ENCODE data around the gene SEC16A. TPM values are rescaled to one million over a fixed set of nuclear protein-coding genes. Genes with fewer than 3 reads are reported as not detected.
A peak's percentile ranks its signal among the peaks of the same experiment; 100 is the strongest.

SEC16A gene
- total and polyA plus RNA-seq, 8 donors, result 51.2 to 79.5 (median 61.3) TPM

GRCh38 chr9:136493567-136493971 lies 10.7 kb upstream of the SEC16A start:
- DNase-seq, result no peak
- no peak overlapping the region for H3K4me3 ChIP-seq
- intact Hi-C loops (cut with DNase I), result no loop called here
- ATAC-seq, result no peak
- peak overlapping the region in 1 of 2 donors; percentile 28 for H3K27ac ChIP-seq
- no peaks in the 10 kb centered on the region for H3K9me3 ChIP-seq
- no peaks in the 10 kb centered on the region for H3K27me3 ChIP-seq
- TF ChIP-seq, protein P1, sequence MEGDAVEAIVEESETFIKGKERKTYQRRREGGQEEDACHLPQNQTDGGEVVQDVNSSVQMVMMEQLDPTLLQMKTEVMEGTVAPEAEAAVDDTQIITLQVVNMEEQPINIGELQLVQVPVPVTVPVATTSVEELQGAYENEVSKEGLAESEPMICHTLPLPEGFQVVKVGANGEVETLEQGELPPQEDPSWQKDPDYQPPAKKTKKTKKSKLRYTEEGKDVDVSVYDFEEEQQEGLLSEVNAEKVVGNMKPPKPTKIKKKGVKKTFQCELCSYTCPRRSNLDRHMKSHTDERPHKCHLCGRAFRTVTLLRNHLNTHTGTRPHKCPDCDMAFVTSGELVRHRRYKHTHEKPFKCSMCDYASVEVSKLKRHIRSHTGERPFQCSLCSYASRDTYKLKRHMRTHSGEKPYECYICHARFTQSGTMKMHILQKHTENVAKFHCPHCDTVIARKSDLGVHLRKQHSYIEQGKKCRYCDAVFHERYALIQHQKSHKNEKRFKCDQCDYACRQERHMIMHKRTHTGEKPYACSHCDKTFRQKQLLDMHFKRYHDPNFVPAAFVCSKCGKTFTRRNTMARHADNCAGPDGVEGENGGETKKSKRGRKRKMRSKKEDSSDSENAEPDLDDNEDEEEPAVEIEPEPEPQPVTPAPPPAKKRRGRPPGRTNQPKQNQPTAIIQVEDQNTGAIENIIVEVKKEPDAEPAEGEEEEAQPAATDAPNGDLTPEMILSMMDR (IDR thresholded peaks at IDR 0.05), result no peak
- H3K36me3 ChIP-seq, result peaks cover 0 to 49% of the 10 kb centered on the region in 2 donors
- peaks cover 0 to 4% of the 10 kb centered on the region in 2 donors for H3K4me1 ChIP-seq

DNA sequence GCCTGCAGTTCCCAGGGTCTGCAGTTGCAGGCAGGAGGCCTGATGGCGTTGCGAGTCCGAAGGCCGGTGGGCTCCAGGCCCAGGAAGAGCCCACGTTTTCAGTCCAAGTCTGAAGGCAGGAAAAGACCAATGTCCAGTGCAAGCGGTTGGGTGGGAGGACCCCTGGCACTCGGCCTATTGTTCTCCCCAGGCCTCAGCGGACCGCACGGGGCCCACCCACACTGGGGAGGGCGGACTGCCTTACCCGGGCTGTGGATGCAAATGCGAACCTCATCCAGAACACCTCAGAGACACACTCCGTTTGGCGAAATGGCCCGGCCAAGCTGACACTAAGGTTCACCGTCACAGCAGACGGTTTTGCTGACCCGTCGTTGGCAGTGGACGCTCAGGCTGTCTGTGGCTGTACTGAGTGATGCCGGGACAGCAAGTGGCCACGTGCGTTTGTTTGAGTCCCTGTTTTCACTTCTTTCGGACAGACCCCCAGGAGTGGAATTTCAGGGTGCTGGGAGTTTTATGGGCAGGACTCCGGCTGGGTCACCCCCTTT lies 10.2 kb upstream of the SEC16A start:
- Histone ChIP-seq H3K27me3 (no peaks in the 10 kb centered on the region), H3K4me3 (no peak overlapping the region), H3K27ac (peak overlapping the region in 1 of 2 donors; percentile 28), H3K4me1 (peaks cover 0 to 9% of the 10 kb centered on the region in 2 donors), H3K9me3 (no peaks in the 10 kb centered on the region), H3K36me3 (peaks cover 0 to 44% of the 10 kb centered on the region in 2 donors)
- TF ChIP-seq, protein P1 (IDR thresholded peaks at IDR 0.05), result no peak
- intact Hi-C loops (cut with DNase I), result no loop called here
- ATAC-seq (no peak), DNase-seq (peak in 1 of 4 donors; percentile 59)

DNA sequence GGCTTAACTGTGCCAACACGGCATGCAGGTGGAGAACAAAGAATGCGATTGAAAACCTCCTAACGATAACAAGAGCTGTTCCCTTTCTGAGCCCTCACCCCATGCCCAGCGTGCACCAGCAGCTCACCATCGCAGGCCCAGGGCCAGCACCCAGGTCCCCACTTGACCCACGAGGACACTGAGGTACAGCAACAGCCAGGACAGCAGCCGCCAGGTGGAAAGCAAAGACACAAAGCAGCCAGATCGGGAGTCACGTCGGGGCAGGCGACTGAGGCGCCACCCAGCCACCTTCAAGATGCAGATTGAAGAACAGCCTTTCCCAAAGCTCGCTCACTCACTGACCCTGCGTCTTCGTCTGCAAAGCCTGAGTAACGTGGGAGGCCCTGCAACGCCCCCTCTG lies 6.9 kb upstream of the SEC16A start:
- H3K36me3 ChIP-seq, result peaks cover 0 to 11% of the 10 kb centered on the region in 2 donors
- ATAC-seq (no peak), DNase-seq (peak in 1 of 4 donors; percentile 68)
- no peaks in the 10 kb centered on the region for H3K9me3 ChIP-seq
- H3K4me1 ChIP-seq, result peaks cover 0 to 18% of the 10 kb centered on the region in 2 donors
- TF ChIP-seq, protein P1 (IDR thresholded peaks at IDR 0.05), result no peak
- no peak overlapping the region for H3K4me3 ChIP-seq
- H3K27ac ChIP-seq, result no peak overlapping the region
- H3K27me3 ChIP-seq, result no peaks in the 10 kb centered on the region
- intact Hi-C loops (cut with DNase I), result loop anchor here (2.0 to 5.0 kb wide), 2 partner anchors 138 to 141 kb away; no protein-coding TSS in a partner anchor

- Histone ChIP-seq H3K9me3 (no peaks in the 10 kb centered on the region), H3K36me3 (no peaks in the 10 kb centered on the region), H3K4me1 (peaks cover 7 to 30% of the 10 kb centered on the region in 2 donors), H3K27me3 (no peaks in the 10 kb centered on the region), H3K4me3 (no peak overlapping the region), H3K27ac (no peak overlapping the region)
- TF ChIP-seq, protein P1 (IDR thresholded peaks at IDR 0.05), result peak; percentile 97
- intact Hi-C loops (cut with DNase I), result loop anchor here (2.0 to 5.0 kb wide), 2 partner anchors 139 to 142 kb away; no protein-coding TSS in a partner anchor
- peak; percentile 45 to 94 (median 68) for DNase-seq
- ATAC-seq, result peak; percentile 62
These were observed 5.7 kb upstream of the SEC16A start for GRCh38 chr9:136488247-136489214.

DNA sequence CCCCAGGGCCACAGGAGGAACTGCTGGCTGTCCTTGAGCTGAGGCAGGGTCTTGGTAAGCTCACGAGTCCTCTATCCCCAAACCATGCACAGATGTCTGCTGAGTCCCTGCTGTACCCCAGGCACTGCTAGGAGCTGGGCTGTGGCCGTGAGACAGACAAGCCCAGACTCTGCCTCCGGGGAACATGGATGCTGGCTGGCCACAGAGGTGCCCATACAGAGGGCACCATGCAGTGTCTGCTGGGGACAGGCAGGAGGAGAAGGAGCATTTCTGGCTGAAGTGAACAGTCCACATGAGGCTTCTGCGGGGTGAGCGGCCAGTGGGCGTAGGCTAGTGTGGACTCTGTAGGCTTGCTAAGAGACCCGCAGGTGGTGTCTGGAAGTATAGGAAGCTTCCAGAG lies 4.8 kb upstream of the SEC16A start:
- Histone ChIP-seq H3K4me3 (no peak overlapping the region), H3K4me1 (peaks cover 7 to 31% of the 10 kb centered on the region in 2 donors), H3K36me3 (no peaks in the 10 kb centered on the region), H3K9me3 (no peaks in the 10 kb centered on the region), H3K27me3 (no peaks in the 10 kb centered on the region), H3K27ac (no peak overlapping the region)
- DNase-seq (peak in 1 of 4 donors; percentile 45), ATAC-seq (no peak)
- TF ChIP-seq, protein P1 (IDR thresholded peaks at IDR 0.05), result no peak
- intact Hi-C loops (cut with DNase I), result loop anchor here (2.0 to 5.0 kb wide), 2 partner anchors 140 to 143 kb away; no protein-coding TSS in a partner anchor

All from left lung (tissue), 10 donors.